G401 (cell line): Measurements from ENCODE around the gene PLEKHJ1. TPM values are rescaled to one million over a fixed set of nuclear protein-coding genes. Genes with fewer than 3 reads are reported as not detected.

Experiments used
- DNase-seq: peaks from one replicate; pipeline ENCODE4 v3.0.0-alpha.2; 2015; ENCODE audit warnings: low spot score
- in situ Hi-C: cut with HindIII; loops from 2 replicates; pipeline ENCODE4 v1.10.0; 2016; ENCODE audit warnings: low sequenced_read_pairs, mixed read lengths
- total RNA-seq: library from RNA; depleted of rRNA; stranded (reverse); fragments of >200 nt; shearing (Covaris generic); gene quantifications from 2 replicates; pipeline ENCODE4 v1.2.3, GENCODE V29; 2014

Gene PLEKHJ1
- total RNA-seq, 1 experiment from 2014 or later = 182 TPM

GRCh38 chr19:2239771-2240770, 3.9 kb upstream of the PLEKHJ1 start:
- in situ Hi-C loops = loop anchor here (5.0 kb wide), 1 partner anchor 77 kb away; no protein-coding TSS in a partner anchor

DNA sequence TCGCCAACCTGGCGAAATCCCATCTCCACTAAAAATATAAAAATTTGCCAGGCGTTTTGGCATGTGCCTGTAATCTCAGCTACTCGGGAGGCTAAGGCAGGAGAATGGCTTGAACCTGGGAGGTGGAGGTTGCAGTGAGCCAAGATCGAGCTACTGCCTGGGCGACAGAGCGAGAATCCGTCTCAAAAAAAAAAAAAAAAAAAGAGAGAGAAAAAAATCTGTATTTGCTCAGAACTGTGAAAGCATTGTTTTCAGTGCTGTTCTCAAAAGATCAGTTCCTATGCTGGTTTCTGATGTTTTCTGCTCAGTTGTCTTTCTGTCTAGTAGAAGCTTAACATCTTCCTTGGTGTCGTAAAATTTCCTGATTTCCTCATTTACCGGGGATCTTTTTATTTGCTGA, 3.0 kb upstream of the PLEKHJ1 start:
- no peak for DNase-seq
- in situ Hi-C loops = loop anchor here (5.0 kb wide), 1 partner anchor 78 kb away; no protein-coding TSS in a partner anchor

More at GRCh38 chr19:2239771-2240770, 3.9 kb upstream of the PLEKHJ1 start:
- DNase-seq = no peak

DNA sequence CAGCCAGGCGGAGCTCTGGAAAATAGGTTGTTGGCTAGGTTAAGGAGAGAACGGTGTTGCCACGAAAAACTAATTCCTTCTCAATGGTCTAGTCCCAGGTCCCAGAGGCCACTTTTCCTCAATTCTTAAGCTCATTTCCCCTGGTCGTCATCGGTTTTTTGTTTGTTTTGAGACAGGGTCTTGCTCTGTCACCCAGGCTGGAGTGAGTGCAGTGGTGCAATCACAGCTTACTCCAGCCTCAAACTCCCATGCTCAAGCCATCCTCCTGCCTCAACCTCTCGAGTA, 1.7 kb upstream of the PLEKHJ1 start:
- in situ Hi-C loops = loop anchor here (5.0 kb wide), 1 partner anchor 79 kb away; no protein-coding TSS in a partner anchor
- DNase-seq = no peak

DNA sequence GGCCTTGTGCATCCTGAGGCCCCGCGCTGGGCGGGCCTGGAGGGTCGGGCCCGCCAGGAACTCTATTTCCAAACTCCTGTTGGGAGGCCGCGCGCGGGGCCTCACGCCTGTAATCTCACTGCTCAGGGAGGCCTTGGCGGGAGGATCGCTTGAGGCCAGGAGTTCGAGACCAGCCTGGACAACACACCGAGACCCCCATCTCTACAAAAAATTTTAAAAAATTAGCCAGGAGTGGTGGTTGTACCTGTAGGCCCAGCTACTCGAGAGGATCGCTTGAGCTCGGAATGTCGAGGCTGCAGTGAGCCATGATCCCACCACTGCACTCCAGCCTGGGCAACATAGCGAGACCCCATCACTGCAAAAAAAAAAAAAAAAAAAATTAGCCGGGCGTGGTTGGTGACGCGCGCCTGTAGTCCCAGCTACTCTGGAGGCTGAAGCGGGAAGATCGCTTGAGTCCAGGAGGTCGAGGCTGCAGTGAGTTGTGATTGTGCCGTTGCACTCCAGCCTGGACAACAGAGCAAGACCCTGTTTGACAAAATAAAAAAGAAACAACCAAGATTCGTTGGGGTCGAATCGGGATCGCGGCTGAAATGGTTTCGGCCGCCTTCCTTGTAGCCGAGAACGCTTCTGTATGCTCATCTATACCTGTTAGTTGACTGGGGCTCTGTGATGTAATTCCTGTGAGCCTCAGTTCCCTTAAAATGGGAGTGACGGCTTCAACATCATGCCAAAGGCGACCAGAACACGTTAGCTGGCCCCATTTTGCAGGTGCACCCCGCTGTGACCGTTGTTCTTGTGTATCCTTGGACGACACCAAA, 1.1 kb upstream of the PLEKHJ1 start:
- in situ Hi-C loops = loop anchor here (5.0 kb wide), 1 partner anchor 80 kb away; no protein-coding TSS in a partner anchor
- no peak for DNase-seq

DNA sequence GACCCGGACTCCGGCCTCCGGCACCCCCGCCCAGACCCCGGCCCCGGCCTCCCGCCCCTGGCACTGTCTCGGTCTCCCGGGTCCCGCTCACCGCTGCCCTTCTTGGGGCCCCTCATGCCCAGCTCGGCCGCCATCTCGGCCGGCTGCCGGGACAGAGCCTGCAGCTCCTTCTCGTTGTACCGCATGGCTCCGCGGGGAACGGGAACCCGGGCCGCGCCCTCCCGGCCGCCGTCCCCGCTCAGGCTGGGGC, 140 bp downstream of the PLEKHJ1 start:
- DNase-seq = no peak
- in situ Hi-C loops = loop anchor here (5.0 kb wide), 1 partner anchor 81 kb away; no protein-coding TSS in a partner anchor

GRCh38 chr19:2235381-2236063, 607 bp downstream of the PLEKHJ1 start:
- in situ Hi-C loops = loop anchor here (5.0 kb wide), 1 partner anchor 82 kb away; no protein-coding TSS in a partner anchor

GRCh38 chr19:2234996-2235380, 1.1 kb downstream of the PLEKHJ1 start:
- DNase-seq = no peak
- in situ Hi-C loops = loop anchor here (5.0 kb wide), 1 partner anchor 82 kb away; no protein-coding TSS in a partner anchor

More at GRCh38 chr19:2235381-2236063, 607 bp downstream of the PLEKHJ1 start:
- no peak for DNase-seq

- in situ Hi-C loops = no loop called here
- no peak for DNase-seq
Measured at GRCh38 chr19:2233601-2234280, 2.4 kb downstream of the PLEKHJ1 start.

DNA sequence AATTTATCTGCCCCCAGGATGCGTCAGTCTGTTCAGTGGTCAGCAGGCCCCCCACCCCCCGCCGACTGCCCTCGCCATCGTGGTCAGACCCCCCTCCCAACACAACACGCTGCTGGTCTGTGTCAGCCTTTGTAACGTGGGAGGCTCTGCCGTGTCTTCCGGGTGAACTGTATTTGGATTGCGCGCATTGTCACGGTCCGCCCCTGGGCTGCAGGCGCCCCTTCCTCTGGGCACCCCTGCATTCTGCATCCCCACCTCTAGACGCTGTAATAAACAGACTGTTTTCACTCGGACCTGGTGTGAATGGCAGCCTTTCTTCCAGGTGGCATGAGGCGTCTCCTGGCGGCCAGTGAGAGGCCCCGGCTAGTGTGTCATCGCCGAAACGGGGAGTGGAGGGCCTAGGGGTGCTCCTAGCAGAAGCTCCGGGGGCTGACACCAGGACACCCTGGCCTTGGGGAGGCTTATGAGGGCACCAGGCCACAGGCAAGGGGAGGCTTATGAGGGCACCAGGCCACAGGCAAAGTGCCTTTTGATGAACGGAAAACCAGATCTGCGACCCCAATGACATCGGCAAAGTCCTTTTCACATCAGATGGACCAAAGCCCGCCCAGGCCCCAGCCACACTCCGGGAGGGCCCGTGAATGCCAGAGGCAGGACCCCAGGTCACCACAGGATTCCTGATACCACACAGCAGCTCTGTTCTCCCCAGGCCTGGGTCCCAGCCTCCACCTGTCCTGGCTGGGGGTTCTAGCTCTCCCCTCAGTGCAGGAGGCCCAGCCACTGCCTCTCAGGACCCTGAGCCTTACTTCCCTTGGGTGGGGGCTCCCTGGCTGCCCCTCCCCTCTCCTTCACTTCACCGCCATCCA, 3.6 kb downstream of the PLEKHJ1 start:
- in situ Hi-C loops = no loop called here
- DNase-seq = no peak

DNA sequence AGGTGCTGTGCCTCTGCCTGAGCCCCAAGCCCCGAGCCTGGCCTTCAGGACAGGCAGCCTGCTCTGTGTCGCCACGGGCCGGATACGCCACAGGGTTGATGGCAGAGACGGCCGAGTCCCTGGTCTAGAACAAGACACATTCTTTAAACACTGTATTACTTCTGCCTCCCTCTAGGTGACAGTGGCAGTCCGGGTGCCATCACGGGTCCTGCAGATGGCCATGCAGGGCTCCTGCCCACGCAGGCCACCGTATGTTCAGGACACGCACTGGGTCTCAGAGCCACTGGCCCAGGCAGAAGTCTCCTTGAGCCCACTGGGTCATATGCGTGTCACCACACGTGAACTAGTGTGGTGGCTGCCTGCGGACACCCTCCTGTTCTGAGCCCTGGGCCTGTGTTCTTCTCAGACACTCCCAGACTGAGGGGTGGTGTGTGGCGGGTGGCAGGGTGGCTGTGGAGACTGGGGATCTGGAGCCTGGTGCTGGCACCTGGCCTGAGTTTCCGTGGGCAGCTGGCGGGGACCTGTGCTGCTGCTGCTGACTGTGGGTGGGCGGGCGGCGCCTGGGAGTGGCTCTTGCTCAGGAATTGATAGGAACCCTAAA, 4.4 kb downstream of the PLEKHJ1 start:
- peak; percentile 17 for DNase-seq
- in situ Hi-C loops = no loop called here

- DNase-seq = no peak
- in situ Hi-C loops = no loop called here
Measured at GRCh38 chr19:2230807-2231533, 5.2 kb downstream of the PLEKHJ1 start.

GRCh38 chr19:2230033-2230531, 6.0 kb downstream of the PLEKHJ1 start:
- no peak for DNase-seq
- in situ Hi-C loops = no loop called here

- DNase-seq = no peak
- in situ Hi-C loops = no loop called here
Measured at GRCh38 chr19:2229103-2230032, 6.8 kb downstream of the PLEKHJ1 start.

- in situ Hi-C loops = no loop called here
- no peak for DNase-seq
Measured at GRCh38 chr19:2228157-2229030, 7.7 kb downstream of the PLEKHJ1 start.
